ENCODE results near the gene SLC37A1. TPM values are rescaled to one million over a fixed set of nuclear protein-coding genes. Genes with fewer than 3 reads are reported as not detected.
"Not testable (repeated sequence)": the region's sequence is repeated elsewhere in the genome, so short reads cannot be mapped to it uniquely, and the experiment has no call there.

Gene SLC37A1
- total RNA-seq, 1 donor from 2014 or later, result 4.8 TPM

- no peak for TF ChIP-seq CTCF (IDR thresholded peaks at IDR 0.05)
- no peaks in the 10 kb centered on the region for H3K36me3 Mint-ChIP-seq (ENCODE audit: low read depth)
- H3K4me1 Mint-ChIP-seq (ENCODE audit: low read depth), result no peaks in the 10 kb centered on the region
- no peak overlapping the region for H3K27ac Mint-ChIP-seq (ENCODE audit: unreplicated experiment)
- peaks cover 7% of the 10 kb centered on the region for H3K27me3 Mint-ChIP-seq (ENCODE audit: low read depth)
- H3K9me3 Mint-ChIP-seq (ENCODE audit: low read depth), result peaks cover 6% of the 10 kb centered on the region
- no peak overlapping the region for H3K4me3 Mint-ChIP-seq (ENCODE audit: unreplicated experiment)
- DNase-seq (ENCODE audit: low spot score), result no peak
Observed at GRCh38 chr21:42612390-42612789, 98.7 kb downstream of the SLC37A1 start.

- TF ChIP-seq CTCF (IDR thresholded peaks at IDR 0.05), result no peak
- no peak overlapping the region for H3K27ac Mint-ChIP-seq (ENCODE audit: unreplicated experiment)
- peaks cover 6% of the 10 kb centered on the region for H3K9me3 Mint-ChIP-seq (ENCODE audit: low read depth)
- H3K4me1 Mint-ChIP-seq (ENCODE audit: low read depth), result no peaks in the 10 kb centered on the region
- peaks cover 13% of the 10 kb centered on the region for H3K27me3 Mint-ChIP-seq (ENCODE audit: low read depth)
- no peaks in the 10 kb centered on the region for H3K36me3 Mint-ChIP-seq (ENCODE audit: low read depth)
- H3K4me3 Mint-ChIP-seq (ENCODE audit: unreplicated experiment), result no peak overlapping the region
- DNase-seq (ENCODE audit: low spot score), result peak; percentile 30
Observed at GRCh38 chr21:42613756-42614155, 100.1 kb downstream of the SLC37A1 start.

GRCh38 chr21:42614396-42614795 is 100.7 kb downstream of the SLC37A1 start:
- TF ChIP-seq CTCF (IDR thresholded peaks at IDR 0.05), result no peak
- DNase-seq (ENCODE audit: low spot score), result peak; percentile 3
- Mint-ChIP-seq H3K36me3 (ENCODE audit: low read depth) (no peaks in the 10 kb centered on the region), H3K27ac (ENCODE audit: unreplicated experiment) (no peak overlapping the region), H3K4me3 (ENCODE audit: unreplicated experiment) (no peak overlapping the region), H3K4me1 (ENCODE audit: low read depth) (no peaks in the 10 kb centered on the region), H3K9me3 (ENCODE audit: low read depth) (peaks cover 6% of the 10 kb centered on the region), H3K27me3 (ENCODE audit: low read depth) (peaks cover 20% of the 10 kb centered on the region)

GRCh38 chr21:42614811-42615351 is 101.2 kb downstream of the SLC37A1 start:
- H3K4me1 Mint-ChIP-seq (ENCODE audit: low read depth), result no peaks in the 10 kb centered on the region
- no peak for TF ChIP-seq CTCF (IDR thresholded peaks at IDR 0.05)
- H3K27ac Mint-ChIP-seq (ENCODE audit: unreplicated experiment), result no peak overlapping the region
- H3K27me3 Mint-ChIP-seq (ENCODE audit: low read depth), result peaks cover 24% of the 10 kb centered on the region
- H3K4me3 Mint-ChIP-seq (ENCODE audit: unreplicated experiment), result no peak overlapping the region
- H3K36me3 Mint-ChIP-seq (ENCODE audit: low read depth), result no peaks in the 10 kb centered on the region
- H3K9me3 Mint-ChIP-seq (ENCODE audit: low read depth), result peaks cover 6% of the 10 kb centered on the region
- peak; percentile 60 for DNase-seq (ENCODE audit: low spot score)

GRCh38 chr21:42615377-42615776 is 101.7 kb downstream of the SLC37A1 start:
- not testable (repeated sequence) for H3K27ac Mint-ChIP-seq (ENCODE audit: unreplicated experiment); H3K4me3 Mint-ChIP-seq (ENCODE audit: unreplicated experiment); DNase-seq (ENCODE audit: low spot score); H3K36me3 Mint-ChIP-seq (ENCODE audit: low read depth); H3K4me1 Mint-ChIP-seq (ENCODE audit: low read depth); H3K9me3 Mint-ChIP-seq (ENCODE audit: low read depth)
- H3K27me3 Mint-ChIP-seq (ENCODE audit: low read depth), result peaks cover 27% of the 10 kb centered on the region

GRCh38 chr21:42615924-42616323 is 102.3 kb downstream of the SLC37A1 start:
- no peak overlapping the region for H3K4me3 Mint-ChIP-seq (ENCODE audit: unreplicated experiment)
- no peaks in the 10 kb centered on the region for H3K36me3 Mint-ChIP-seq (ENCODE audit: low read depth)
- H3K9me3 Mint-ChIP-seq (ENCODE audit: low read depth), result peaks cover 6% of the 10 kb centered on the region
- no peak overlapping the region for H3K27ac Mint-ChIP-seq (ENCODE audit: unreplicated experiment)
- peaks cover 28% of the 10 kb centered on the region for H3K27me3 Mint-ChIP-seq (ENCODE audit: low read depth)
- no peak for TF ChIP-seq CTCF (IDR thresholded peaks at IDR 0.05)
- no peaks in the 10 kb centered on the region for H3K4me1 Mint-ChIP-seq (ENCODE audit: low read depth)
- DNase-seq (ENCODE audit: low spot score), result no peak

All from chondrocyte (in vitro differentiated cells).